Suprapubic skin (tissue), 4 donors: ENCODE results near the gene REM2. TPM values are rescaled to one million over a fixed set of nuclear protein-coding genes. Genes with fewer than 3 reads are reported as not detected.

Source experiments
- DNase-seq, 2 donors: peaks; one replicate each; pipeline ENCODE4 v3.0.0-alpha.2; 2019; ENCODE audit warnings: low spot score in 2 of 2
- H3K27ac ChIP-seq: fragments of 200-600 bp; sonication (generic); one replicate; pipeline ENCODE4 v1.5.1; 2019
- H3K27me3 ChIP-seq: fragments of 200-600 bp; sonication (generic); one replicate; pipeline ENCODE4 v1.5.1; 2019
- H3K36me3 ChIP-seq: fragments of 200-600 bp; sonication (generic); one replicate; pipeline ENCODE4 v1.5.1; 2019
- H3K4me1 ChIP-seq: fragments of 200-600 bp; sonication (generic); one replicate; pipeline ENCODE4 v1.5.1; 2019
- H3K4me3 ChIP-seq: fragments of 200-600 bp; sonication (generic); one replicate; pipeline ENCODE4 v1.5.1; 2019; ENCODE audit warnings: mild to moderate bottlenecking
- H3K9me3 ChIP-seq: fragments of 200-600 bp; sonication (generic); one replicate; pipeline ENCODE4 v1.5.1; 2019
- CTCF ChIP-seq, 2 donors: fragments of 200-600 bp in 1 of 2; fragments of 450-650 bp in 1 of 2; sonication (generic) in 1 of 2; IDR thresholded peaks; one replicate each; pipeline ENCODE4 v1.5.1; 2016 to 2019; ENCODE audit warnings: antibody characterized with exemption in 2 of 2, mild to moderate bottlenecking in 1 of 2, moderate library complexity in 1 of 2
- EP300 ChIP-seq: sonication (generic); formaldehyde crosslinking; IDR thresholded peaks from one replicate; pipeline ENCODE4 v1.6.1; 2017; ENCODE audit warnings: antibody characterized with exemption
- POLR2A ChIP-seq, 2 donors: fragments of 450-650 bp; IDR thresholded peaks; one replicate each; pipeline ENCODE4 v1.6.1; 2017; ENCODE audit warnings: antibody characterized with exemption in 2 of 2, mild to moderate bottlenecking in 2 of 2, moderate library complexity in 2 of 2
- POLR2AphosphoS5 ChIP-seq, 3 donors: sonication (generic); formaldehyde crosslinking; IDR thresholded peaks; one replicate each; pipeline ENCODE4 v1.6.1; 2017; ENCODE audit warnings: antibody characterized with exemption in 3 of 3
- WGBS: methylation state at CpG from one replicate; pipeline ENCODE4 v1.1.5; 2018; 5-methylcytosine and 5-hydroxymethylcytosine counted together
- total RNA-seq, 4 donors: library from RNA; depleted of rRNA; stranded (reverse); fragments of >200 nt; gene quantifications; one replicate each; pipeline ENCODE4 v1.1.0, GENCODE V29; 2016

REM2 gene
- total RNA-seq, 4 donors from 2014 or later: 0.89 to 5.4 (median 1.2) TPM

- H3K4me1 ChIP-seq: peaks cover 9% of the 10 kb centered on the region
- 50% methylated on average over 8 of the region's 8 CpGs for WGBS
- H3K9me3 ChIP-seq: no peaks in the 10 kb centered on the region
- peaks cover 31% of the 10 kb centered on the region for H3K36me3 ChIP-seq
- no peak overlapping the region for H3K4me3 ChIP-seq
- H3K27me3 ChIP-seq: no peaks in the 10 kb centered on the region
- no peak for DNase-seq
- no peak overlapping the region for H3K27ac ChIP-seq
- TF ChIP-seq CTCF (IDR thresholded peaks at IDR 0.05) (no peak), POLR2AphosphoS5 (IDR thresholded peaks at IDR 0.05) (no peak), EP300 (no peak), POLR2A (IDR thresholded peaks at IDR 0.05) (no peak)
Measured at GRCh38 chr14:22898302-22899090, 15.5 kb downstream of the REM2 start.

GRCh38 chr14:22900081-22900799 is 17.2 kb downstream of the REM2 start:
- H3K4me3 ChIP-seq: no peak overlapping the region
- no peaks in the 10 kb centered on the region for H3K27me3 ChIP-seq
- H3K36me3 ChIP-seq: peaks cover 49% of the 10 kb centered on the region
- H3K9me3 ChIP-seq: no peaks in the 10 kb centered on the region
- 19% methylated on average over 3 of the region's 3 CpGs for WGBS
- H3K27ac ChIP-seq: no peak overlapping the region
- peaks cover 15% of the 10 kb centered on the region for H3K4me1 ChIP-seq
- DNase-seq: no peak
- peak; percentile 49 to 51 for TF ChIP-seq CTCF (IDR thresholded peaks at IDR 0.05)
- no peak for TF ChIP-seq POLR2AphosphoS5 (IDR thresholded peaks at IDR 0.05)

GRCh38 chr14:22901799-22902198 is 18.8 kb downstream of the REM2 start:
- Histone ChIP-seq H3K4me1 (peaks cover 15% of the 10 kb centered on the region), H3K27me3 (no peaks in the 10 kb centered on the region), H3K4me3 (no peak overlapping the region), H3K27ac (no peak overlapping the region), H3K36me3 (peaks cover 64% of the 10 kb centered on the region), H3K9me3 (no peaks in the 10 kb centered on the region)
- 98% methylated on average over 7 of the region's 7 CpGs for WGBS
- TF ChIP-seq POLR2AphosphoS5 (IDR thresholded peaks at IDR 0.05) (no peak), POLR2A (IDR thresholded peaks at IDR 0.05) (no peak), EP300 (no peak), CTCF (IDR thresholded peaks at IDR 0.05) (no peak)
- no peak for DNase-seq

GRCh38 chr14:22903742-22904087 is 20.7 kb downstream of the REM2 start:
- no peak for TF ChIP-seq POLR2AphosphoS5 (IDR thresholded peaks at IDR 0.05)
- no peak for TF ChIP-seq POLR2A (IDR thresholded peaks at IDR 0.05)
- no peak for TF ChIP-seq CTCF (IDR thresholded peaks at IDR 0.05)
- no peak for TF ChIP-seq EP300
- DNase-seq: no peak
- WGBS: 70% methylated on average over 2 of the region's 2 CpGs
- H3K27ac ChIP-seq: peak overlapping the region; percentile 38
- no peaks in the 10 kb centered on the region for H3K9me3 ChIP-seq
- H3K4me1 ChIP-seq: peaks cover 11% of the 10 kb centered on the region
- no peaks in the 10 kb centered on the region for H3K27me3 ChIP-seq
- H3K36me3 ChIP-seq: peaks cover 83% of the 10 kb centered on the region
- no peak overlapping the region for H3K4me3 ChIP-seq

- TF ChIP-seq POLR2AphosphoS5 (IDR thresholded peaks at IDR 0.05) (no peak), POLR2A (IDR thresholded peaks at IDR 0.05) (no peak), EP300 (no peak), CTCF (IDR thresholded peaks at IDR 0.05) (no peak)
- DNase-seq: no peak
- WGBS: 94% methylated on average over 4 of the region's 4 CpGs
- H3K36me3 ChIP-seq: peaks cover 92% of the 10 kb centered on the region
- no peak overlapping the region for H3K27ac ChIP-seq
- H3K4me1 ChIP-seq: peaks cover 7% of the 10 kb centered on the region
- H3K27me3 ChIP-seq: no peaks in the 10 kb centered on the region
- H3K4me3 ChIP-seq: no peak overlapping the region
- H3K9me3 ChIP-seq: no peaks in the 10 kb centered on the region
Measured at GRCh38 chr14:22905627-22906026, 22.6 kb downstream of the REM2 start.
